ENCODE measurements around the gene PPIF. TPM values are rescaled to one million over a fixed set of nuclear protein-coding genes. Genes with fewer than 3 reads are reported as not detected.
A peak's percentile ranks its signal among the peaks of the same experiment; 100 is the strongest.

PPIF gene
- total RNA-seq, 2 experiments from 2014 or later: 55.7 to 121 TPM

DNA sequence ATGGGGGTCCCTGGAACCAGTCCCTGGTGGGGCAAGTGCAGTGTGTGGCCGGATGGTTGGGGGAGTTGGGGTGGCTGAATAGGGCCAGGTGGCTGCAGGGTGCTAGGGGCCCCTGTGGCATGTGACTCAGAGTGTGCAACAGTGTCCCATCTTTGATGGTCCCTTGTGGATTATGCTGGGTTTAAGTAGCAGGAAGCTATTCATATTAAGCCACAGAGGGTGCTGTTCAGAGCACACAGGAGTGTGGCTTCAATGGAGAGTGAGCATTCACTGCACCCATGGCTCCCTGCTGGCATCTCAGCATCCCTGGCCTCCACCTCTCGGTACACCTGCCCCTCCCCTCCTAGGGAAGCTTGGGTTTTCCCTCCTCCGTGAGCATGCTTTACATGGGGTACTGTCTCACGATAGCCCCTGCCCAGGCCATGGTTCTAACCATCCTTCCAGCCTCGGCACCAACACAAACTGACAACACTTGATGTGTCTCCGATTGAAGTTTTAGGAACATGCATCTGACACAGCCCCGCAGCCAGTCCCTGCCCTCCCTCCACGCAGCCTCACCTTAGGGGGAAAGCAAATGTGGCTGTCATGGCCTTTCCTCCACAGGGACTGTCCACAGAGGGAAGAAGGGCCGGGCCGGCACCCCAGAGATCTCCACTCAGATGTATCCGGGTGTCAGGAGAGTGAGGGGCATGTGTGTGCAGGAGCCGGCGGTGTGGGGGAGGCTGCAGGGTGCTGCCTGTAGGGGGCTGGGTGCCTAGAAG is 30.4 kb upstream of the PPIF start:
- H3K9me3 ChIP-seq (ENCODE audit: low read length): no peaks in the 10 kb centered on the region
- peaks cover 23% of the 10 kb centered on the region; the same call in 1 of the 2 replicates for H3K36me3 ChIP-seq (ENCODE audit: insufficient read depth, low read length)
- no peaks in the 10 kb centered on the region for H4K20me1 ChIP-seq (ENCODE audit: insufficient read depth, low read length)
- no peak overlapping the region for H3K4me3 ChIP-seq (ENCODE audit: low read depth, low read length, poor library complexity, severe bottlenecking)
- H3K27ac ChIP-seq (ENCODE audit: low read depth, low read length, poor library complexity, severe bottlenecking): peak overlapping the region; percentile 26
- no TSS peak for BruUV-seq (replicated peaks)
- H3K9me2 ChIP-seq (ENCODE audit: insufficient read depth, low read length): no peaks in the 10 kb centered on the region
- DNase-seq (ENCODE audit: low spot score): peak; percentile 72
- POLR2A ChIA-PET: interaction anchor here (1.1 kb wide), 1 partner anchor 15 kb away, joined by 7 read pairs; no protein-coding TSS in a partner anchor
- TF ChIP-seq, protein P1, sequence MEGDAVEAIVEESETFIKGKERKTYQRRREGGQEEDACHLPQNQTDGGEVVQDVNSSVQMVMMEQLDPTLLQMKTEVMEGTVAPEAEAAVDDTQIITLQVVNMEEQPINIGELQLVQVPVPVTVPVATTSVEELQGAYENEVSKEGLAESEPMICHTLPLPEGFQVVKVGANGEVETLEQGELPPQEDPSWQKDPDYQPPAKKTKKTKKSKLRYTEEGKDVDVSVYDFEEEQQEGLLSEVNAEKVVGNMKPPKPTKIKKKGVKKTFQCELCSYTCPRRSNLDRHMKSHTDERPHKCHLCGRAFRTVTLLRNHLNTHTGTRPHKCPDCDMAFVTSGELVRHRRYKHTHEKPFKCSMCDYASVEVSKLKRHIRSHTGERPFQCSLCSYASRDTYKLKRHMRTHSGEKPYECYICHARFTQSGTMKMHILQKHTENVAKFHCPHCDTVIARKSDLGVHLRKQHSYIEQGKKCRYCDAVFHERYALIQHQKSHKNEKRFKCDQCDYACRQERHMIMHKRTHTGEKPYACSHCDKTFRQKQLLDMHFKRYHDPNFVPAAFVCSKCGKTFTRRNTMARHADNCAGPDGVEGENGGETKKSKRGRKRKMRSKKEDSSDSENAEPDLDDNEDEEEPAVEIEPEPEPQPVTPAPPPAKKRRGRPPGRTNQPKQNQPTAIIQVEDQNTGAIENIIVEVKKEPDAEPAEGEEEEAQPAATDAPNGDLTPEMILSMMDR (conservative IDR thresholded peaks at IDR 0.05; ENCODE audit: low read length): peak; percentile 41
- no peak for TF ChIP-seq EZH2phosphoT487 (IDR thresholded peaks at IDR 0.05; ENCODE audit: borderline replicate concordance, low read depth, low read length)
- H3K4me1 ChIP-seq (ENCODE audit: insufficient read depth, low read length, poor library complexity, severe bottlenecking): peaks cover 28% of the 10 kb centered on the region
- no peak overlapping the region for H2AFZ ChIP-seq (ENCODE audit: low read length)
- intact Hi-C loops (cut with micrococcal nuclease; ENCODE audit: unreplicated experiment): no loop called here
- no peaks in the 10 kb centered on the region for H3K79me2 ChIP-seq (ENCODE audit: insufficient read depth, low read depth, low read length)
- CTCF ChIA-PET (ENCODE audit: unreplicated experiment): no interaction called here
- peak overlapping the region; percentile 58 for H3K4me2 ChIP-seq (ENCODE audit: low read length)

- POLR2A ChIA-PET: interaction anchor here (1.1 kb wide), 1 partner anchor 16 kb away, joined by 7 read pairs; no protein-coding TSS in a partner anchor
- no peaks in the 10 kb centered on the region for H3K9me3 ChIP-seq (ENCODE audit: low read length)
- H3K9me2 ChIP-seq (ENCODE audit: insufficient read depth, low read length): no peaks in the 10 kb centered on the region
- no peak for DNase-seq (ENCODE audit: low spot score)
- H3K4me3 ChIP-seq (ENCODE audit: low read depth, low read length, poor library complexity, severe bottlenecking): no peak overlapping the region
- peaks cover 18% of the 10 kb centered on the region; the same call in 1 of the 2 replicates for H3K36me3 ChIP-seq (ENCODE audit: insufficient read depth, low read length)
- H4K20me1 ChIP-seq (ENCODE audit: insufficient read depth, low read length): no peaks in the 10 kb centered on the region
- no peak overlapping the region for H3K4me2 ChIP-seq (ENCODE audit: low read length)
- H3K4me1 ChIP-seq (ENCODE audit: insufficient read depth, low read length, poor library complexity, severe bottlenecking): peaks cover 34% of the 10 kb centered on the region
- CTCF ChIA-PET (ENCODE audit: unreplicated experiment): no interaction called here
- intact Hi-C loops (cut with micrococcal nuclease; ENCODE audit: unreplicated experiment): no loop called here
- BruUV-seq (replicated peaks): no TSS peak
- H3K27ac ChIP-seq (ENCODE audit: low read depth, low read length, poor library complexity, severe bottlenecking): no peak overlapping the region
- TF ChIP-seq, protein P1 (conservative IDR thresholded peaks at IDR 0.05; ENCODE audit: low read length): no peak
- no peak for TF ChIP-seq EZH2phosphoT487 (IDR thresholded peaks at IDR 0.05; ENCODE audit: borderline replicate concordance, low read depth, low read length)
- H3K79me2 ChIP-seq (ENCODE audit: insufficient read depth, low read depth, low read length): no peaks in the 10 kb centered on the region
- H2AFZ ChIP-seq (ENCODE audit: low read length): no peak overlapping the region
Observed at GRCh38 chr10:79318369-79318768, 28.9 kb upstream of the PPIF start.
